GM21825 (cell line): ENCODE data around the gene DNAJC12.
"Not testable (repeated sequence)": the region's sequence is repeated elsewhere in the genome, so short reads cannot be mapped to it uniquely, and the experiment has no call there.

ENCODE experiments used
- ATAC-seq: cut with Tn5 transposase; IDR thresholded peaks from one replicate; pipeline ENCODE4 v1.9.1; 2021; ENCODE audit warnings: mild to moderate bottlenecking, moderate library complexity; ENCODE audit not compliant: unreplicated experiment

The DNAJC12 gene

GRCh38 chr10:67794909-67795460, 43.0 kb downstream of the DNAJC12 start:
- ATAC-seq: no peak

- no peak for ATAC-seq
Observed at GRCh38 chr10:67794256-67794655, 43.7 kb downstream of the DNAJC12 start.

DNA sequence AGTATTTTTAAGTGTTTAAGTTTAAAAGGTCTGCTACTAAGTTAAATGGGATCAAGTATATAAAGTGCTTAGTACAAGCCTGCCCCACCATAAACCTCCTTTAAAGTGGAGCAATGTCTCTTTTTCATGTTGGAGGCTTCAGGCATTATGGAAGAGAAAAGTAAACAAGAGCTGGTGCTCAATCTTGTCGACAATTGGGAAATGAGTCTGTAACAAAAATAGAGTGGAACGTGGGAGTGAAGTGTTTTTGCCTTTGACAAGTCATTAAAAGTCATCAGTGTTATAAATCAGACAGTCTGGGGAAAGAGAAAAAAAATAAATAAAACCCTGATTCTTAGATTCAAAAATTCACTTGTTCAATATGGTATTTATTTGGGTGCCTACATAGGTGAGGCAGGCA, 44.7 kb downstream of the DNAJC12 start:
- ATAC-seq: no peak

- no peak for ATAC-seq
Observed at GRCh38 chr10:67792653-67793052, 45.3 kb downstream of the DNAJC12 start.

- ATAC-seq: no peak
Observed at GRCh38 chr10:67790534-67791408, 47.2 kb downstream of the DNAJC12 start.

- no peak for ATAC-seq
Observed at GRCh38 chr10:67789769-67790168, 48.2 kb downstream of the DNAJC12 start.

DNA sequence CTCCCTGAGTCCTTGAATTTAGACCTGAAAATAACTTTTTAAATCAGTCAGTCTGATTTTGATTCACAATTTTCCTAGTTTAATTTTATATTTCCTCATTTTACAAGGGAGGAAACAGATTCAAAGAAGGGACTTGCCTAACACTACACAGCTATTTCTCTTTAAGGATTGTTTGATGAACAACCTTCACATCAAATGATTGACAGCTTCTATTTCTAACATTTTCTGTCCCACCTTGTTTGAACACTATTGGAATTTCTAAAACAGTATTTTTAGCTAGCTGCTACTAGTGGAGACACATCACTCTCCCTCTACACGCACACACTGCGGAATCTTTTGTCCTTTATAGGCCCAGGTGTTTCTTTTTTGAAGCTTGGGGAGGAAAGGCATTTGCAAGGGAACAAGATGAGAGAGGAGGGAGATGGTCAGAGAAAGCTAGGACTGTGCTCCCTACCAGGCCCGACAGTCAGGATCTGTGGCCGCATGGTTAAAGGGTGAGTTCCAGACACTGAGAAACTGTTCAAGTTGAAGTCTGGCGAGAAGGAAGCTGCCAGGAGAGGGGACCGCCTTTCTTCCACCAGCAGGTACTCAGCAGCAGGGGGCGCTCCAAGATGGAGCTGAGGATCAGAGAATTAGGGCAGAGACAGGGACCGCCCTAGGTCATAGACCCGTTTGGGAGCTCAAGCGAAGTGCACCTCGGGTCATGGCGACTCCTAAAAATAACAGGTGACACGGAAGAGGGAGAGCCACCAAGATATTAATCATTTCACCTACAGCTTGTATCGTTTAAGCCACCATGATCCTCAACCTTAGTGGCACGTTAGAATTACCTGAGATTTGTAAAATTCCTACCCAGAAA, 49.7 kb downstream of the DNAJC12 start:
- ATAC-seq: peak; percentile 60

GRCh38 chr10:67785098-67785497, 52.9 kb downstream of the DNAJC12 start:
- no peak for ATAC-seq

GRCh38 chr10:67784474-67784873, 53.5 kb downstream of the DNAJC12 start:
- ATAC-seq: no peak

GRCh38 chr10:67783606-67784294, 54.2 kb downstream of the DNAJC12 start:
- peak; percentile 43 for ATAC-seq

DNA sequence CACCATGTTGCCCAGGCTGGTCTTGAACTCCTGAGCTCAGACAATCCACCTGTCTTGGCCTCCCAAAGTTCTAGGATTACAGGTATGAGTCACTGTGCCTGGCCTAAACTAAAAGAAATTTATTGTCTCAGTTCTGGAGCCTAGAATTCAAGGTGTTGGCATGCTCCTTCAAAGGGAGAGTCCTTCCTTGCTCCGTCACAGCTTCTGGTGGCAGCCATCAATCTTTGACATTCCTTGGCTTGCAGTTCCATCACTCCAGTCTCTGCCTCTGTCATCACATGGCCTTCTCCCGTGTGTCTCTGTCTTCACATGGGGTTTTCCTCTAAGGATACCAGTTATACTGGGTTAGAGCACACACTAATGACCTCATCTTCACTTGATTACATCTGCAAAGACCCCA, 55.5 kb downstream of the DNAJC12 start:
- no peak for ATAC-seq

DNA sequence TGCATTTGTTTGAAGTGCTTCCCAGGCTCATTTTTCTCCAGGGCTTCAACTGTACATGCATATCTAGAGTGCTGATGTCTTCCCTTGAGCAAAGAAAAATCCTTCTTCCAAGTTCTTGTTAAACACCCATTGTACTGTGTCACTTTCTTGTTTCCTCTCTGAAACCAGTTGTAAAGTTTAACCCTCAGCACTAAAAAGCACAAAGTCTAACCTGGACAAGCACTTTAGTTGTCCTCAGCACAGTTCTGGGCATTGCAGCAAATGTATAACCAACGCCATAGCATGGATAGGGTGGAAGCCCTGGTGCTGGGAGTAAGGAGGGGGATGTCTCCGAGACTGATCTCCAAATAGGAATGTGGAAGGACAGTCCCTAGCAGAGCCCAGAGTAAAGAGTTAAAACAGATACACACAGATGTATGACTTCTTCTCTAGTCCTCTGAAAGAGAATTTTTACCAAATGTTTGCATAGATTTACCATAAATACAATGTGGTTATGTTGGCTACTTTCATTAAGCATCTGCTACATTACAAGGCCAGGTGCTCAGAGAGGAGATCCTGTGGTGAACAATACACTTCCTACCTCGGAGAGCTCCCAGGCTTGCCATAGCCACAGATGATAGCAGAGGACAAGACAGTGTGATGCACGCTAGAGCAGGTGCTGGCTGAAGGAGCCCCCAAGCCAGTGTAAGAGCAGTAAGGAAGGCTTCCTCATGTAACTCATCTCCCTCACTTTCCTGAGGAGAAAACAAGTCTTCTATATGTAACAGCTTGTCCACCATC, 57.0 kb downstream of the DNAJC12 start:
- peak; percentile 89 for ATAC-seq

GRCh38 chr10:67780204-67780621, 57.8 kb downstream of the DNAJC12 start:
- not testable (repeated sequence) for ATAC-seq

DNA sequence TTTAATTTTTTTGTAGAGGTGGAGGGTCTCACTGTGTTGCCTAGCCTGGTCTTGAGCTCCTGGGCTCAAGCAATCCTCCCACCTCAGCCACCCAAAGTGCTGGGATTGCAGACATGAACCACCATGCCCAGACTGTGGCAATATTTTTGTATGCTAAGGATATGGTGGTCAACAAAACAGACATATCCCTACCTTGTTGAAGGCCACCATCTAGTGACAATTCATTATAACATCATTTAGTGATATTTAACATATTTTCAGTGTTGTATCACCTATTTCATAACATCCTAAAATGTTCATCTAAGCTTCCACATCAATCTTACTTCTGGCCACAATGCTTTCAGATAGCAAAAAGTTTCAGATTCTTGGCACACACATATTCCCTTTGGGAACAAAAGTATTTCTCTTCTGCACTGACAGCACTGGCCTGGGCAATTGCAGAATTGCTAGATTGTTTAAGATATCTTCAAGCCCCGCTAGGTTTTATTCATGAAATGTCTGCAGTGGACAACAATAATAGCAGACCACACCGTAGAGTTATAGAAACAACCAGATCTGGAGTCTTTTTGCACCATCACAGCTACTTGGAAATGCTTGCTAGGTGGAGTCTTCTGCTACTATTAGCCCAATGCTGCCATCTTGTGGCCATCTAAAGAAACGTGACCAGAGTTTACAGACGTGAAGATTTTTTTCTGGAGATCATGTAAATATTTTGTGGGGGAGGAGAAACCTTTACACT, 58.4 kb downstream of the DNAJC12 start:
- peak; percentile 24 for ATAC-seq

- ATAC-seq: no peak
Observed at GRCh38 chr10:67776371-67776770, 61.6 kb downstream of the DNAJC12 start.

GRCh38 chr10:67775279-67775678, 62.7 kb downstream of the DNAJC12 start:
- ATAC-seq: no peak

GRCh38 chr10:67772894-67773511, 65.0 kb downstream of the DNAJC12 start:
- ATAC-seq: peak; percentile 89

GRCh38 chr10:67772151-67772550, 65.8 kb downstream of the DNAJC12 start:
- no peak for ATAC-seq

- peak; percentile 17 for ATAC-seq
Observed at GRCh38 chr10:67771200-67771599, 66.8 kb downstream of the DNAJC12 start.
